COLO668 (cell line): ENCODE data around the gene PTCHD1.

ENCODE experiments used
- DNase-seq: peaks from one replicate; lab custom pipeline; 2025; ENCODE audit not compliant: unreplicated experiment; lab: John Stamatoyannopoulos, UW

Gene PTCHD1

DNA sequence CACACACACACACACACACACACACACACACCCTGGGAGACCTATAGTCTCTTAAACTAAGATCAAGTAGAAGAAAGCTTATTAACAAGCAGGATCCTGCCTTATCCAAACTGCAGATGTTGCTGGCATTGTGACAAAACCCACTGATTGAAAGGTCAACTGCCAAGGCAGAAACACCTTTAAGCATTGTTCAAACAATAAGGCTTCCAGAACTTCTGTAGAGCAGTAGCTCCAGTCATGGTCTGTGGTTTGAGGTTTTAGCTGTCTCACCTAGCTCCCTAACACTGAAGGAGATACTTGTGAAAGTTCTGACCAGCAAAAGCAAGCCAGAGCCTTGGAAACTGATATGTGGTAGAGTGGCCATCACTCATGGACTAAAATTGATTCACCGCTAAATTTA, 59.8 kb downstream of the PTCHD1 start:
- no peak for DNase-seq

DNA sequence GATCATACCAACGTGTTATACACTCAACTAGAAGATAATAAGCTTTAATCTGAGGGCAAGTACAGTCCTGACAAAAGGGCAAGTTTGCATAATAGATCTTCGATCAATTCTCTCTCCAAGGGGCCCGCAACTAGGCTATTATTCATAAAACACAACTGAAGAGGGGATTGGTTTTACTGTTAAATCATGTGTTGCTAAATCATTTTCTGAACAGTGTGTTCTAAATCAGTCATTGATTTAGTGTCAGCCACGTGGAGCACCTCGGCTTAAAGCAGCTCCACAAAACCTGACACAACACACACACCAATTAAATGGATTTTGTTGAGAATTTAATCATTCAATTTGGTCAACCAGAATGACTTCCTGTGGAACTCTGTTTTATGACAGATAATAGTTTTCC, 61.6 kb downstream of the PTCHD1 start:
- no peak for DNase-seq

GRCh38 chrX:23398570-23398969, 63.9 kb downstream of the PTCHD1 start:
- no peak for DNase-seq

- no peak for DNase-seq
Measured at GRCh38 chrX:23403849-23404248, 69.2 kb downstream of the PTCHD1 start.

DNA sequence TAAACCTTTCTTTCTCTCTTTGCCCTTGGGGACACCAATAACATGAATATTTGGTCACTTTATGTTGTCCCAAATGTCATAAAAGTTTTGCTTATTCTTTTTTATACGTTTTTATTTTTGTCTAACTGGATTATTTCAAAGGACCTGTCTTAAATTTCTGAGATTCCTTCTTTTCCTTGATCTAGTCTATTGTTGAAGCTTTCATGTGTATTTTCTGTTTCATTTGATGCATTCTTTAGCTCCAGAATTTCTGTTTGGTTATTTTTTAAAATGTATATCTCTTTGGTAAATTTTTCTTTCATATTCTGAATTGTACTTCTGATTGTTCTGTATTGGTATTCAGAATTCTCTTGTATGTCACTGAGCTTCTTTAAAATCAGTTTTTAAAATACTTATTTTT, 88.3 kb downstream of the PTCHD1 start:
- no peak for DNase-seq

- DNase-seq, result no peak
Measured at GRCh38 chrX:23434356-23434884, 99.8 kb downstream of the PTCHD1 start.

- DNase-seq, result no peak
Measured at GRCh38 chrX:23435108-23435507, 100.5 kb downstream of the PTCHD1 start.

DNA sequence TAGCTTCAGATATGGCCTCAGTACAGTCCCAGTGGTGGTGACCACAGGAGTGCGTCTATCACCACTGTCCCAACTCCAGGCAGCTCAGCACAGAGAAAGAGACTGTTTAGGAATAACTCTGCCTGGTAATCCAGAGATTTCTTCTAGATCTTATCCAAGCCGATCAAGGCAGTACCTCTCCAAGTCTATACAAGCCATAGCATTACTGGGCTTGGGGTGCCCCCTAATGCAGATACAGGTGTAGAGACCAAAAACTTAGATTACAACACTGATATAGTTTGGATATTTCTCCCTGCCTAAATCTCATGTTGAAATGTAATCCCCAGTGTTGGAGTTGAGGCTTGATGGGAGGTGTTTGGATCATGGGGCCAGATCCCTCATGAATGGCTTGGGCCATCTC, 100.9 kb downstream of the PTCHD1 start:
- no peak for DNase-seq

- DNase-seq, result no peak
Measured at GRCh38 chrX:23436875-23437274, 102.2 kb downstream of the PTCHD1 start.

- no peak for DNase-seq
Measured at GRCh38 chrX:23451266-23451665, 116.6 kb downstream of the PTCHD1 start.
